ENCODE measurements around the gene CDH13. TPM values are rescaled to one million over a fixed set of nuclear protein-coding genes. Genes with fewer than 3 reads are reported as not detected.

CDH13 gene
- total and polyA plus RNA-seq, 2 of the 8 experiments (the other 6 are each of a cell fraction or from before 2014, with no cell fraction given), result 2.3 to 2.4 TPM

GRCh38 chr16:82701442-82701955, 74.7 kb downstream of the CDH13 start:
- Histone ChIP-seq H3K79me2 (ENCODE audit: control insufficient read depth in 1 of 2, insufficient read depth in 2 of 2, low read length in 2 of 2) (no peaks in the 10 kb centered on the region), H2AK5ac (ENCODE audit: low read depth, low read length) (no peak overlapping the region; the same call in 1 of the 2 replicates), H3K18ac (ENCODE audit: extremely low read depth, low read length) (no peak overlapping the region), H3K27me3 (replicated peaks in 1 of 4; ENCODE audit: control insufficient read depth in 3 of 4, extremely low read depth in 1 of 4, insufficient read depth in 3 of 4, low read length in 3 of 4) (no peaks in the 10 kb centered on the region), H3K4me3 (ENCODE audit: extremely low read depth in 1 of 4, insufficient read depth in 2 of 4, low read depth in 3 of 4, low read length in 4 of 4) (no peak overlapping the region), H4K91ac (replicated peaks; ENCODE audit: insufficient read length, low read length) (no peak overlapping the region), H4K5ac (ENCODE audit: insufficient read length, low read depth, low read length) (no peak overlapping the region), H3K23ac (ENCODE audit: insufficient read length) (no peak overlapping the region), H3K36me3 (ENCODE audit: control insufficient read depth in 2 of 4, insufficient read depth in 4 of 4, low read length in 3 of 4) (no peaks in the 10 kb centered on the region; a peak in 1 of 8 replicates), H3K56ac (replicated peaks; ENCODE audit: insufficient read length, low read depth, low read length) (no peak overlapping the region), H2BK120ac (replicated peaks; ENCODE audit: low read depth, low read length) (no peak overlapping the region), H3K4me2 (ENCODE audit: insufficient read depth in 1 of 2, low read depth in 2 of 2, low read length in 2 of 2) (no peak overlapping the region), H3K9me3 (ENCODE audit: insufficient read depth in 2 of 2, low read depth in 1 of 2, low read length in 1 of 2) (no peaks in the 10 kb centered on the region), H2AFZ (ENCODE audit: low read length) (no peak overlapping the region), H2BK20ac (ENCODE audit: low read length) (no peak overlapping the region), H4K20me1 (replicated peaks in 1 of 2; ENCODE audit: control insufficient read depth in 1 of 2, insufficient read depth in 2 of 2, low read length in 2 of 2) (no peaks in the 10 kb centered on the region), H3K4ac (replicated peaks; ENCODE audit: insufficient read length, low read depth, low read length) (no peak overlapping the region), H3K27ac (ENCODE audit: low read depth, low read length) (no peak overlapping the region), H3K79me1 (ENCODE audit: low read depth, low read length) (no peaks in the 10 kb centered on the region), H2BK12ac (ENCODE audit: low read depth, low read length) (no peak overlapping the region), H4K8ac (ENCODE audit: extremely low read depth, insufficient read depth, low read length) (no peak overlapping the region), H3K23me2 (ENCODE audit: low read depth, low read length) (no peaks in the 10 kb centered on the region), H3K14ac (ENCODE audit: insufficient read length) (no peak overlapping the region), H2BK15ac (ENCODE audit: low read length) (no peak overlapping the region), H3K4me1 (replicated peaks in 1 of 4; ENCODE audit: control insufficient read depth in 3 of 4, insufficient read depth in 4 of 4, low read length in 3 of 4) (peaks cover 0 to 3% (median 0%) of the 10 kb centered on the region in 4 experiments; a peak in 1 of 7 replicates), H3K9ac (replicated peaks in 1 of 4; ENCODE audit: extremely low read depth in 1 of 4, low read depth in 3 of 4, low read length in 3 of 4) (no peak overlapping the region), H2BK5ac (ENCODE audit: low read depth, low read length) (no peak overlapping the region)
- DNase-seq (ENCODE audit: low read depth in 1 of 2, low spot score in 2 of 2), result no peak
- no peak for FAIRE-seq
- POLR2A ChIA-PET (ENCODE audit: partially characterized antibody), result interaction anchor here (0.7 kb wide), 1 partner anchor 192 kb away, joined by 4 read pairs; no protein-coding TSS in a partner anchor
- 90% methylated on average over 4 of the region's 4 CpGs; no CpG with 5 or more reads in 1 of the 2 experiments for WGBS, 2 experiments (ENCODE audit: extremely low coverage in 1 of 2, insufficient coverage in 1 of 2, insufficient read length in 1 of 2, insufficient replicate concordance in 2 of 2, low coverage in 1 of 2, low lambda C conversion rate in 2 of 2, missing lambda C conversion rate in 1 of 2)
- CTCF ChIA-PET (ENCODE audit: partially characterized antibody), result interaction anchor here (1.1 kb wide), 1 partner anchor 26 kb away, joined by 3 read pairs; no protein-coding TSS in a partner anchor
- TF ChIP-seq MAX (IDR thresholded peaks at IDR 0.05) (no peak), BRCA1 (IDR thresholded peaks at IDR 0.05; ENCODE audit: low read depth, low read length) (no peak), GTF2F1 (IDR thresholded peaks at IDR 0.05; ENCODE audit: borderline replicate concordance, low read depth, low read length) (no peak), KDM5A (IDR thresholded peaks at IDR 0.05; ENCODE audit: low read length) (no peak)
